GM19468 (cell line): ENCODE measurements around the gene EEPD1.
"Not testable (repeated sequence)": the region's sequence is repeated elsewhere in the genome, so short reads cannot be mapped to it uniquely, and the experiment has no call there.

ENCODE experiments used
- ATAC-seq: cut with Tn5 transposase; IDR thresholded peaks from one replicate; pipeline ENCODE4 v1.9.1; 2021; ENCODE audit warnings: mild to moderate bottlenecking, moderate library complexity, moderate number of reproducible peaks; ENCODE audit not compliant: unreplicated experiment; ENCODE audit errors: extremely low read depth

Gene EEPD1

DNA sequence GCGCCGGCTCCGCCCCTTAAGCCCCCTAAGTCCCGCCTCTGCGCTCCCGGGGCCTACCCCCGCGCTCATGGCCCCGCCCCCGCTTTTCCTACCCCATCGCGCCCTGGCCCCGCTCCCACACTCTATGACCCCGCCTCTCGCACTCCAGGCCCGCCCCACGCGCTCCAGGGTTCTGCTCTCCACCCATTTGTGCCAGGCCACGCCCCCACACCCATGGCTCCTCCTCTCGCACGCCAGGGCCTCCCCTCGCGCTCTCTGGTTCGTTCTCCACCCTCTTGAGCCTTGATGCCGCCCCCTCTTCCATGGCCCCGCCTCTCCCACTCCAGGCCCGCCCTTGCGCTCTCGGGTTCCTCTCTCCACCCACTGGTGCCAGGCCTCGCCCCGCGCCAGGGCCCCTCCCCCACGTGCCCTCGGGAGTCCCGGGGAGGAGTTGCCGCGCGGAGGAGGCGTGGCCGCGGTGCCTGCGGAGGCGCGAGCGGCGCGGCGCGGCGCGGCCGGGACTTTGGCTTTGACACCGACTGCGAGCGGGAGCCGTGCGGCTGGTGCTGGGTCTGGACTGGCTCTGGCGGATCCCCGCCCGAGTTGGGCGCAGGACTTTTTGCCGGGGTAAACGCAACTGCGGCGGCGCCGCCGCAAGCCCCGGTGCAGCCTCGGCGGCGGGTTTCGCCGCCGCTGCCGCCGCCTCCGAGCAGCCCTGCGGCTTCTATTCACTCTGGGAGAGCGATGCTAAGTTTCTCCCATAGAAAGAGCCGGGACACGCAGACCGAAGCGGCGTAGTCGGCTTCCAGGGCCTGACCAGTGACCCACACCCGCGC is at the start of gene EEPD1:
EEPD1 (plus strand) TSS at position 499 of the 815 bp plus-strand sequence. CDS start 1,071 bp downstream, outside the sequence.
- peak; percentile 91 for ATAC-seq

DNA sequence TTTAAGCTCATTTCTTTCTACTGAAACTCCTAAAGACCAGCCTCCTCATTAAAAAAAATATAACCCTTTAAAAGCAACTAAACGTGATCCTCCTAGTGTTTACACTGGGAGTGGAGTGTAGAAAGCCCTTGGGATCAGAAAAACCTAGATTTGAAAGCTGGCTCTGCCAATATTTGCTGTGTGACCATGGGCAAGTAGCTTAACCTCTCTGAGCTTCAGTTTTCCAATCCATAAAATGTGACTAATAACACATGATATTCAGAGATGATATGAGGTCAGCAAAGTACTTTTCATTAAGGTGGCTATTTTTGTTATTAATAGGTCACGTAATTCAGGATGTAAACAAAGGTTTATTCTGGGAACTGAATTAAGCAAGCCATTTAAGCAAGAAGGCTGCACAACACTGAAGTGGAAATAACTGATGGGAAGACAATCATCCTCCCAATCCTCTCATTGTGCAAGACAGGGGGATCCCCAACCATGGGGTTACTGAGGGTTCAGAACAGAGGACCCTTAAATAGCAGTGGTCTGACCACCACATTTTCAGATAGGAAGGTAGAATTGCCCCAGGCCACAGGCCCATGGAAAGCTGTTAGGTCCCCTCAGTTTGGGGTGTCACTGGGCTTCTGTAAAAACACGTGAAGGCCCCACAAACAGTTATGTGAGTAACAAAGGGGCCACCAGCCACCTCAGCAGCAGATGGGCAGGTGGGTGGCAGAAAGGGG is 49.1 kb upstream of the EEPD1 start:
- no peak for ATAC-seq

DNA sequence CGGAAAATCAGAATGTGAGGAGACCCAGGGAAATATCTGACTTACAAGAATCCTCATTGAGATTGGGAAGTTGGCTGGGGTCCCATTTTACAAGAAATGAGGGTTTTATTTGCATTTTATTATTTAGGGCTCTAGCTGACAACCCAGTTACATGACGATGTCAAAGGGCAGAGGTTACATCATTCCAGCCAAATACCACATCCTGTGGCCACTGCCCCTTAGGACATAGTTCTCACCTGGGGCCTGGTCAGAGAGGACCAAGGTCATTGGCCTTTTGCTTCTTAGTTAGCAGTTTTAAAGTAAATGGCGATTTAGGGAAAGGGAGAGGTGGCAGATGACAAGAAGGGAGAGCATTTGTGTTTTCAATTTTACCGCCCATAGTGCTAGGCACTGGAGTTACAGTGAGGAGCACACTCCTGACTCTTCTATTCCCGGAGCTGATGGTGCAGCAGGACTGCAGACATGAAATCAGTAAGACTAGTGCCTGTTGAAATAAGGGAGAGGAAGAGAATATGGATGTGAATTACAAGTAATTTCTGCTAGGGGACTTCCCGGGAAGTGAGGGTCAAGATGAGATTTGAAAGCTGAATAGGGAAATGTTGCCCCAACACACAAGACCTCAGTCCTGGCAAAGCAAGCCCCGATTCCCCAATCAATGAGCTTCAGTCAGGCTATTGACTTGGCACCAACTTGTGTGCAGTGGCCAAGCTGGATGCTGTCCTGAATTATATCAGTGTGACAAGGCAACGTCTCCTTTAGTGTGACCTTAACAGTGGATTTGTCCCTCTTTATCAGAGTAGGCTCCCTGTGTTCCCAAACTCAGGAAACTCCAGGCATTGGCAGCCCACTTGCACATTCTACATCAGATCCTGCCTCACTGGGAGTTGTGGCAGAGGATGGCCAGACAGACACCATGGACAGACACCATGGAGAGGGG is 45.8 kb upstream of the EEPD1 start:
- not testable (repeated sequence) for ATAC-seq

DNA sequence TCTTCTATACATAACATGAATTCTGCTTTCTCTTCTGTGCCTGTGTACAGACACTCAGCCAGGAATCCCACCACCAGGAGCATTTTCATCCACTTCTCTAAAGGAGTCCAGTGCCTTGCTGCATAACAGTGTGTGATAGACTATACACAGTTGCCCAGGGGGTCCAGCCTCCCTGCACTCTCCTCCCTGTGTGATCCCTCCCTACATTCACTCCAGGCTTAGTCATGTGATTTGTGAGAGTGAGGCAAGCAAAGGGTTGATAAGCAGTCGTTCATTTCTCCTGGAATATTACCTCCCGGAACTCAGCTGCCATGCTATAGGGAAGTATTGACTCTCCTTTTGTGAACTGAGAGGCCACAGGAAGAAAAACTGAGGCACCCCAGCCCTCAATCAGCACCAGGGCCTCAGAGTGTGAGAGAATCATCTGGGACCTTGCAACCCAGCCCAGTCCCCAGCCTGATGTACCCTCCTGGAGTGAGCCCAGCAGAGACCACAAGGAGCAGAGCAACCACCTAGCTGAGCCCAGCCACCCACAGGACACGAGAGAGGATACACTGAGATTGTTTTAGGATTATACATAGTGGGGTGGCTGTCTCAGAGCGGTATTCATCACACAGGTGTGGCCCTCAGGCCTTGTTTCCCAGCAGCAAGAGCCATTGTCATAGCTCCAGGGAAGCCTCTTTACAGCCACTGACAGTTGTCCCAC is 45.0 kb upstream of the EEPD1 start:
- no peak for ATAC-seq

DNA sequence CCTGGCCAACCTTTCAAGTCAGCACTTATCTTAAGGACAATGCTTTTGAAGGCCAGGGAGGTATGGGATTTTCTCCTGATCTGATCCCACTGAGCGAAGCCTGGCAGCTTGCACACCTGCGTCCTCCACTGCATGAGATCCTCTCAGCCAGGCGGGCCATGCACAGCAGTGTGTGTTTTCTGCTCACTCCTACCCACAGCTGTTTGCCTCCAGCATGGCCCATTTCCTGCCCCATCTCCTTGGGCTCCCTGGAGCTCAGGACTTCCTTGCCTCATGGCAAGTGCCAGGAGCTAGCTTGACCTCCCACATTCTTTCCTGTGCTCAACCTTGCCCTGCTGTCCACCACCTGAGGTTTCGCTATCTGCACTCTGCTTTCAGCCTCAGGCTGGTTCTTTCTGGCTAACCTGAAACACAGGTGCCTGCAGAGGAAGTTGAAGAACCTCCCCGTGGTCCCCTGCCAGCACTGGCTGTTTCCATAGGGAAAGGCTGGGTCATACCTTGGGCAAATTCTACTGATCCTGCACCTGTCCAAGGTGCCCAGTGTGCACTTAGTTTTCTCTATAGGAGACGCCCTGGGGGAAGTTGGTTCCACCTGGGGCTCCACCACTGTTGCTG is 43.9 kb upstream of the EEPD1 start:
- no peak for ATAC-seq

DNA sequence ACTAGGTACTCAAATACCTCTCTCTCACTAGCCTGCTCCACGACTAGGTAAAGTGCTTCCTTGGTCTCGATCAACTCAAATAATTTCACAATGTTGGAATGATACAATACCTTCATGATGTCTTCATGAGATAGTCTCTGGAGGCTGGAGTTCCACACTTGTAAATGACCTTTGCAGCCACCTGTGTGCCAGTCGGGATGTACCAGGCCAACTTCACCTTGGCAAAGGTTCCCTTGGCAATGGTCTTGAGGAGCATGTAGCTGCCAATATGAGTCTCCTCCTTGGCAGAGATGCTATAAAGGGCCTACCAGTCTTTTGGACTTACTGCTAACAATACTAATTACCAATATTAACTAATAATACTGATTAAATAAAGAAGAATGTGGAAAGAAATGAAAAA is 42.5 kb upstream of the EEPD1 start:
- no peak for ATAC-seq

DNA sequence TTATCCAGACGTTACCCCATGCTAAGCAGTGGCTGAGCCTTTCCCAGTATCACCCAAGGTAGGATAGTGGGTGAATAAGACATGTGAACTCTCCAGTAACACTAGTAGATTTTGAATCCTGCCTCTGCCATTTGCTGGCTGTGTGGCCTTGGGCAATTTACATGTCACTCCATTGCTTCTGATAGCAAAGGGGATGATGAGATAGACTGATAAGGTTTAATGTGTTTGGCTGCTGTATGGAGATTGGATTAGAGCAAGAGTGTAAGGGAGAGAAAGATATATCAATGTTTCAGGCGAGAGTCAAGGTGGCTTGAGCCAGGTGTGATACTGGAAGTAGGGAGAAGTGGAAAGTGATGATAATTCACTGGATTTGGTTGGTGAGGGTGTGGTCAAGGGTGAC is 40.1 kb upstream of the EEPD1 start:
- no peak for ATAC-seq

DNA sequence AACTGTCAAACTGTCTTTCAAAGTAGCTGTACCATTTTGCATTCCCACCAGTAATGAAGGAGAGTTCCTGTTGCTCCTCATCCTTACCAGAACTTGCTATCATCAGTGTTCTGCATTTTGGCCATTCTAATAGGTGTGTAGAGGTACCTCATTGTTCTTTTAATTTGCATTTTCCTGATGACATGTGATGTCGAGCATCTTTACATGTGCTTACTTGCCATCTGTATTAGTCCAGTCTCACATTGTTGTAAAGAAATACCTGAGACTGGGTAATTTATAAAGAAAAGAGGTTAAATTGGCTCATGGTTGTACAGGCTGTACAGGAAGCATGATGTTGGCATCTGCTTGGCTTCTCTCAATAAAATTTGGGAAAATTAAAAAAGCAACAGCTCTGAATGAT is 38.7 kb upstream of the EEPD1 start:
- no peak for ATAC-seq

DNA sequence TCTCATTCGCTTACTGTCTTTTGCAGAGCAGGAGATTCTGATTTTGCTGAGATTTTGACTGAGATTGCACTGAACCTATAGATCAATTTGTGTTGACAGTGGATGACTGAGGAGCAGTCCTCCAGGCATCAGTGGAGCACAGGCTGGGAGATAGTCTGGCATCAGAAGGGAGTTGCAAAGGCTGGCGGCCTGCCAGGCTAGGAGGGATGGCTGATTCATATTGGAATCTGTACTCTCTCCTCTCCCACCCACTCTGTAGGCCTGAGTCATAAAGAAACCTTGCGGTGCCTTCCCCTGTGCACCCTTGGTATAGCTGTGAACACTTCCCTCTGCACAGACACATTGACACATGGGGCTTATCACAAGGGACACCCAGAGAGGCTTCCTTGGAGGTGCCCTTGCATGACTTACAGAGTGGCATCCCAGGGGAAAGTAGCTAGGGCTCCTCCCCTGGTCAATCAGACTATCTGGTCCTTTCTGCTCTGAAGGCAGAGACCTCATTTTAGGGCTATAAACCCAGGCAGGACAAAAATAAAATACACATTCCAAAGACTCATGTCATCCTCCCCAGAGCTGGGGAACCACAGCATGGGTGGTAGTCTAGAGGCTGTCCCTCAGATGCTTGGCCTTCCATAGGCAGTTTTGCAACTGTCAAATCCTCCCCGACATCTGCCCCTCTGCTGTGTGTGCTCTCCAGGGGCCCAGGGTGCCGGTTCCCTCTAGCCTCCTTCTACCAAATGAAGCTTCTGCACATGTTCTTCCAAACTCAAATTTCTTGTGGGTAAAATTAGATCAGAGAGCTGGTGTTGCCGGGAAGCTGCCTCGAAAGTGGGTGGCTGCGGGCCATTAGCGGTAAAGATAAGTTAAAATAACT is 37.4 kb upstream of the EEPD1 start:
- ATAC-seq: peak; percentile 94

DNA sequence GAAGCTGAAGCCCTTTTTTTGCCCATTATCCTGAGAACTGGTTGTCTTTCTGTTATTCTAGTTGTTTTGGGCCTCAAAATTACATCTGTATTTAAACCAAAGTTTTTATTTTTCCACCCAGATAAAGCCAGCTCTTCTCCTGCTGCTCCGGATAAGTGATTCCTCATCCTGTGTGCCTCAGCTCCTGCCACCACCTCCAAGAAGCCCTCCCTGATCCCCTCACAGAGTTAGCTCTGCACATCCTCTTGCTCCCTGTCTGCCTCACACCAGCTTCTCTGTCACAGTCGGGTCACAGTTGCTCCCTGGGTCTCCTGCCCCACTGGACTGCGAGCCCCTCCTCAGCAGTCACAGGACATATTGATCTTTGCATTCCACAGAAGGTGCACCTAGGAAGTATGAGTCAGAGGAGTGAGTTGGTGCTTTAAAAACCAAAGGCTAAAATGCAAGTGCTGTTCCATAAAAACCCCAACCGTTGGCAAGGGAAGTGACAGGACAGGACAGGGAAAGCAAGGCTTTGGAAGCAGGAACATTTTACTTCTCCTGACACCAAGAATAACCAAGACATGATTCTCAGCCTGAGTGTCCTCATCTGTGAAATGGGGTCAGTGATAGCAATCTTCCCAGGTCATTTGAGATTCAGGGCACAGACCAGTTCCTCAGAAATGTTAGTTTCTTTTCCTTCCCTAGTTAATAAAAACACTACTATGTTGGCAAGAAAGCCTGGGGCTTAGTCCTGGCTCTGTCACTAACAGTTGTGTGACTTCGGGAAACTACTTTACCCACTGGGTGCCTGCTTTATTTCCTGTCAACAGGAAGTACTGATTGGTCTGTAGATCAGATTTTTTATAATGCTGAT is 36.5 kb upstream of the EEPD1 start:
- ATAC-seq: no peak

DNA sequence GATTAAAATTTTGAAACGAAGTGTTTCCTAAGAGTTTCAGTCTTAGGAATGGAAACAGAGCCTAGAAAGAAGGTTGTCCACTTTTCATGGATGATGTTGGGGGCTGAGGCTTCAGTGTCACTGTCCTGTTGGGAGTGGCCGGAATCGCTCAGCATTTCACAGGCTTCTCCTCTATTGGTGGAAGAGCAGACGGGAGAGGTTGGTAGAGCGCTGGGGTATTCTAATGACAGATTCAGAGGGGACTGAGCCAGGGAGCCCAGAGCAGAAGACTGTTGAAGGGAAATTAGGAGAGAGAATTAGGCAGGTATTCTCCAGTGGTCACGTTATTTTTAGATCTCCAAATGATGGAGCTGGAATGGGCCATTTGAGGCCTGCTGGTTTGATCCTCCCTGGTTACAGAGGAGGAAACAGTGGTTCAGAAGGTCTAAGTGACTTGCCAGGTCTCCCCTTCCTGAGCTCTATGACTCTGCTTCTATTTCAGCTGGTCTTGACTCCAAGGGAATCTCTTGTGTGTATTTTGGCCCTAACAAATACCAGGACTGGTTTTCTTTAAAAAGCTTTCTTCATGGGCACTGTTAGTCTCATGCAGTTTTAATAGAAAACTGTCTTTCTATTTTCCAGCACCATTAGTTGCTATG is 35.7 kb upstream of the EEPD1 start:
- no peak for ATAC-seq

DNA sequence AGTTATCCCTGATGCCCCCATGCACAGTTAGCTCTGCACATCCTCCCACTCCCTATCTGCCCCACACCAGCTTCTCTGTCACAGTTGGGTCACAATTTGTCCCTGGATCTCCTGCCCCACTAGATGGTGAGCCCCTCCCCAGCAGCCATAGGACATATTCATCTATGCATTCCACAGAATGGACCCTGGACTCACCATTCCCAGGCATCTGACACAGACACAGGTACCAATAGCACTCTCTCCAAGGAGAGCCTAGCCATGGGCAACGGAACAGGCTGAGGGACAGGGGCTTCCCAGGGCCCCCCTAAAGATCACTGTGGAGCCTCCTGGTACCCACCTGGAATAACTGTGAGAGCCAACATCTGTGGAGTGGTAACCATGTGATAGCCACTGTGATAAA is 34.7 kb upstream of the EEPD1 start:
- ATAC-seq: no peak

DNA sequence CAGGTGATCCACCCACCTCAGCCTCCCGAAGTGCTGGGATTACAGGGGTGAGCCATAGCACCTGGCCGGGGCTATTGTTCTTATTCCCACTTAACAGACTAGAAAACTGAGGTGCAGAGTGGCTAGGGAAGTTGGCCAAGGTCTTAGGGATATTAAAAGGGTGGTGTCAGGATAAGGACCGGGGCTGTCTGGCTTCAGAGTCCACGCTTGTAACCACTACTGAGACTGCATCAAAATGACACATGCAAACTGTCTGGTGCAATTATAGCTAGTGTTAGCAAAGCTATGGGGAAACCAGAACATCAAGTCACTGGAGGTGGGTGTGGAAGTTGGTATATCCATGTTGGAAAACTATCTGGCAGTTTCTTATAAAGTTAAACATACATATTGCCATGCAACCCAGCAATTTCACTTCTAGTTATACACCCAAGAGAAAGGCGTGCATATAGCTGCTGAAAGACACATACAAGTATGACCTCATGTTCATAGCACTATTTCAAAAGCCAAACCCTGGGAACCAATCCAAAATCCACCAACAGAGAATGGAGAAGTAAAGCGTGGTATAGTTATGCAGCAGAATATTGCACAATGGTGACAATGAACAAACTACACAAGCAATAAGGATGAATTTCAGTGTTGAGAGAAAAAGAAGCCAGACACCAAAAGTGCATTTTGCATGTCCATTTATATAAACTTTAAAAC is 33.9 kb upstream of the EEPD1 start:
- ATAC-seq: no peak

DNA sequence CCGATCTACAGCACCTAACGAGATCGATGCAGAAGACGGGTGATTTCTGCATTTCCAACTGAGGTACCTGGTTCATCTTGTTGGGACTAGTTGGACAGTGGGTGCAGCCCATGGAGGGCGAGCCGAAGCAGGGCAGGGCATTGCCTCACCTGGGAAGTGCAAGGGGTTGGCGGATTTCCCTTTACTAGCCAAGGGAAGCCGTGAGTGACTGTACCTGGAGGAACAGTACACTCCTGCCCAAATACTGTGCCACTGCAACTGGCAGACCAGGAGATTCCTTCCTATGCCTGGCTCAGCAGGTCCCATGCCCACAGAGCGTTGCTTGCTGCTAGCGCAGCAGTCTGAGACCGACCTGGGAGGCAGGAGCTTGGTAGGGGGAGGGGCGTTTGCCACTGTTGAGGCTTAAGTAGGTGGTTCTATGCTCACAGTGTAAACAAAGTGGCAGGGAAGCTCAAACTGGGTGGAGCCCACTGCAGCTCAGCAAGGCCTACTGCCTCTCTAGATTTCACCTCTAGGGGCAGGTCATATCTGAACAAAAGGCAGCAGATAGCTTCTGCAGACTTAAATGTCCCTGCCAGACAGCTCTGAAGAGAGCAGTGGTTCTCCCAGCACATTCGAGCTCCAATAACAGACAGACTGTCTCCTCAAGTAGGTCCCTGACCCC is 32.9 kb upstream of the EEPD1 start:
- not testable (repeated sequence) for ATAC-seq

DNA sequence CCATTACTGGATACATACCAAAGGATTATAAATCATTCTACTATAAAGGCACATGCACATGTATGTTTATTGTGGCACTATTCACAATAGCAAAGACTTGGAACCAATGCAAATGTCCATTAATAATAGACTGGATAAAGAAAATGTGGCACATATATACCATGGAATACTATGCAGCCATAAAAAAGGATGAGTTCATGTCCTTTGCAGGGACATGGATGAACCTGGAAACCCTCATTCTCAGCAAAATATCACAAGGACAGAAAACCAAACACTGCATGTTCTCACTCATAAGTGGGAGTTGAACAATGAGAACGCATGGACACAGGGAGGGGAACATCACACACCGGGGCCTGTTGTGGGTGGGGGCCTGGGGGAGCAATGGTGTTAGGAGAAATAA is 27.4 kb upstream of the EEPD1 start:
- ATAC-seq: not testable (repeated sequence)

DNA sequence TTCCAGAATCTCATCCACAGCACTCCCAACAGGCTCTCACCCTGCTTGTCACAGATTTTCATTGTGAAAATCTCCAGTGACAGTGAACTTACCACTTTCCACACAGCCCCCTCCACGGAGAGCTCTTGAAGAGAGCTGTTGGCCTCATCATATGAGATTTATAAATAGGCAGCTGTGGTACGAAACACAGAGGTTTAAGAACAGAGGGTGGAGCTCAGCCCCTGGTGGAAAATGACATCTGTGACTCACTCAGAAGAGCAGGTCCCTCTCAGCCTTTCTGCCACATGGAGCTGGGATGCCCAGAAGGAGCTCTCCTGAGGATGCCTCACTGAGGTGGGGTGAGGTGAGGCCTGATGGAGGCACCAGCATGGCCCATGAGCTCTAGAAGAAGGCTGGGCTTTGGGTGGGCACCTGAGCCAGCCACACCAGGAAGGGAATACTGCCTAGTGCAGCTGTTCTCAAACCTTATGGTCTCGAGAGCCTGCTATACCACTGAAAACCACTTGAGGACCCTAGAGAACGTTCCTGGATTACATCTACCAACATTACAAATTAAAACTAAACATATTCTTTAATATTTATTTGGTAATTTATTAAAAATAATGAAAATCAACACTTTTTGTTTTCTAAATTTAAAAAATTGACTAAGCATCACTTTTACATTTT is 25.8 kb upstream of the EEPD1 start:
- no peak for ATAC-seq
